Glutamatergic neuron (in vitro differentiated cells): Measurements from ENCODE around the gene ZFYVE28. TPM values are rescaled to one million over a fixed set of nuclear protein-coding genes. Genes with fewer than 3 reads are reported as not detected.
A peak's percentile ranks its signal among the peaks of the same experiment; 100 is the strongest.

Source experiments
- DNase-seq: peaks from one replicate; pipeline ENCODE4 v3.0.0; 2022
- H3K27ac Mint-ChIP-seq: one replicate; pipeline ENCODE4 v1.8.0; 2020; ENCODE audit warnings: mild to moderate bottlenecking, mixed read lengths, inconsistent platforms; ENCODE audit not compliant: unreplicated experiment
- H3K27me3 Mint-ChIP-seq: one replicate; pipeline ENCODE4 v1.8.0; 2020; ENCODE audit warnings: mild to moderate bottlenecking, moderate library complexity, mixed read lengths, inconsistent platforms; ENCODE audit not compliant: unreplicated experiment
- H3K36me3 Mint-ChIP-seq: one replicate; pipeline ENCODE4 v1.8.0; 2020; ENCODE audit warnings: mild to moderate bottlenecking, mixed read lengths, inconsistent platforms; ENCODE audit not compliant: unreplicated experiment
- H3K4me1 Mint-ChIP-seq: one replicate; pipeline ENCODE4 v1.8.0; 2020; ENCODE audit warnings: mild to moderate bottlenecking, low read depth, mixed read lengths, inconsistent platforms; ENCODE audit not compliant: unreplicated experiment
- H3K4me3 Mint-ChIP-seq: one replicate; pipeline ENCODE4 v1.8.0; 2020; ENCODE audit warnings: mild to moderate bottlenecking, mixed read lengths, inconsistent platforms; ENCODE audit not compliant: unreplicated experiment
- H3K9me3 Mint-ChIP-seq: one replicate; pipeline ENCODE4 v1.8.0; 2020; ENCODE audit warnings: mild to moderate bottlenecking, moderate library complexity, mixed read lengths, inconsistent platforms; ENCODE audit not compliant: unreplicated experiment
- total RNA-seq: library from RNA; stranded (reverse); fragmentation: NEBNext Ultra II Directional; extraction: Animal tissue kit (Norgen Biotek cat#: 25700); gene quantifications from one replicate; pipeline ENCODE4 v1.2.1, GENCODE V29; 2021; ENCODE audit not compliant: unreplicated experiment
- TF ChIP-seq, protein P1 (sequence below): fragments of 200-600 bp; sonication (generic); IDR thresholded peaks from one replicate; pipeline ENCODE4 v1.5.0; 2021; ENCODE audit not compliant: partially characterized antibody, unreplicated experiment

The ZFYVE28 gene
- total RNA-seq, 1 donor from 2014 or later: 4.8 TPM

DNA sequence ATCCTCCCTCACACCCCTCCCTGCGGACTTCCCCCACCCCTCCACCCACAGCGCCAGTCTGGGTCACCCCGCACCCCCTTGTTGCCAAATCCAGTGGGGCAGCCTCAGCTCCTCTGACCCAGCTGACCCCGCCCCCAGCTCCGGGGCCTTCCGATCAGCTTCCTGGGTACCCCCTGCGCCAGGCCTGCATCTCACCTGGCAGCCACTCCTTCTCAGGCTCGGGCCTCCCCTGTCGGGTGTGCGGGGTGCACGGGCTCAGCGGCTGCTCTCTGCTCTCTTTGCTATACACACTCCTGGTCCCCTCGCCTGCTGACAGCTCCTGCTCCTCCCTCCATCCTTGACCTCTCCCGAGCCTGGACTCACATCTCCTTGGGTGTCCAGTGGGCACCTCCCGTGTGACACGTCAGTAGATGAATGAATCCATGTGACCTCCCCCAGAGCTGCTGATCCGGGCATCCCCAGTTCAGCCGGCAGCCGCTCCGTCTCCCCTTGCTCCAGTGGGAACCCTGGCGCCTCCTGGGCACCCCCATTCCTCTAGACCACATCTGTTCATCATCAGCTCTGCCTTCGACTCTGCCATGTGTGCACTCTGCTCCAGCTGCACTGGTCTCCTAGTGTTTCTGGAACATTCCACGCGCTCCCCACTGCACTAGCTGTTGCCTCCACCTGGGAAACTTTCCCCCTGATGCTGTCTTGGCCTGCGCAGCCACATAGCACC, 10.2 kb upstream of the ZFYVE28 start:
- Mint-ChIP-seq H3K4me1 (peaks cover under 1% of the 10 kb centered on the region), H3K36me3 (peaks cover 5% of the 10 kb centered on the region), H3K4me3 (no peak overlapping the region), H3K27me3 (peaks cover 9% of the 10 kb centered on the region), H3K27ac (no peak overlapping the region), H3K9me3 (peaks cover 4% of the 10 kb centered on the region)
- DNase-seq: peak; percentile 18
- TF ChIP-seq, protein P1, sequence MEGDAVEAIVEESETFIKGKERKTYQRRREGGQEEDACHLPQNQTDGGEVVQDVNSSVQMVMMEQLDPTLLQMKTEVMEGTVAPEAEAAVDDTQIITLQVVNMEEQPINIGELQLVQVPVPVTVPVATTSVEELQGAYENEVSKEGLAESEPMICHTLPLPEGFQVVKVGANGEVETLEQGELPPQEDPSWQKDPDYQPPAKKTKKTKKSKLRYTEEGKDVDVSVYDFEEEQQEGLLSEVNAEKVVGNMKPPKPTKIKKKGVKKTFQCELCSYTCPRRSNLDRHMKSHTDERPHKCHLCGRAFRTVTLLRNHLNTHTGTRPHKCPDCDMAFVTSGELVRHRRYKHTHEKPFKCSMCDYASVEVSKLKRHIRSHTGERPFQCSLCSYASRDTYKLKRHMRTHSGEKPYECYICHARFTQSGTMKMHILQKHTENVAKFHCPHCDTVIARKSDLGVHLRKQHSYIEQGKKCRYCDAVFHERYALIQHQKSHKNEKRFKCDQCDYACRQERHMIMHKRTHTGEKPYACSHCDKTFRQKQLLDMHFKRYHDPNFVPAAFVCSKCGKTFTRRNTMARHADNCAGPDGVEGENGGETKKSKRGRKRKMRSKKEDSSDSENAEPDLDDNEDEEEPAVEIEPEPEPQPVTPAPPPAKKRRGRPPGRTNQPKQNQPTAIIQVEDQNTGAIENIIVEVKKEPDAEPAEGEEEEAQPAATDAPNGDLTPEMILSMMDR: no peak

DNA sequence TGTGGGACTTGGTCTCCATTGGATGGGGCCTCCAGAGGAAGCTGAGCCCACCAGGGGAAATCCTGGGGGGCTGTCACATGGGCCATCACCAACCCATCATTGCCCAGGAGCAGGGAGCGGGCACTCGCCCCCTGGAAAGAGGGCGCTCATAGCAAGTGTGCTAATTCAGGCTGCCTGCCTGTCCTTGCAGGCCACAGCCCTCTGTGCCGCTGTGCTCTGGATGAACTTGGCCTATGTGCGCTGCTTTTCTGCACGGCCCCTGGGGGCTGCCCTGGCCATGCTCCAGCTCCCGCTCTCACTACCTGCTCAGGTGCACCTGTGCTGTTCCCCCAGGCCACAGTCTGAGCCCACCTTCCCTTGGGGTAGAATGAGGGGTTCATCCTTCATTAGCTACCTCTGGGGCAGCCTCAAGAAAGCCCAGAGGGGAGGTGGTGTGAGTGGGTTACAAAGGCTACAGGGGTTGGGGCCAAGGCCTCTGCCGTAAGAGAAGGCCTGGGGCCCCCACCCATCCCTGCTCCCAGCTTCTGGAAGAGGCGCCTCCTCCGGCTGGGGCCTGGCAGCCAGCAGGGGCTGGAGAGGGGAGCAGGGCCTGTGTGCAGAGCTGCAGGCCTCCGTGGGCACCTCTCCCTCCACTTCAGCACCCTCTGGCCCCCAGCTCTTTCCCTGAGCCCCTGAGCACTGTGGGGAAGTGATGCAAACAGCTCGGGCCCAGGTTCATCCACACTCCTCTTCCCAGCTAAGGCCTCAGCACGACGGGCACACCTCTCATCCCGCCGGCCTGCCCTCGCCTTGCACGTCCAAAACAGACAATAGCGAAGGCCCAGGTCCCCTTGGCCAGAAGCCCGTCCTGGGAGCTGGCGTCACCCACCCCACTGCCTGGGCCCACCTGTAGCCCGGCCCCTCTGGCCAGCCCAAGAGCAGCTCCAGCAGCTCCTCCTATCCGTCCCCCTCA, 9.2 kb upstream of the ZFYVE28 start:
- no peaks in the 10 kb centered on the region for H3K4me1 Mint-ChIP-seq
- peaks cover 5% of the 10 kb centered on the region for H3K36me3 Mint-ChIP-seq
- peak; percentile 9 for DNase-seq
- H3K27me3 Mint-ChIP-seq: peaks cover 9% of the 10 kb centered on the region
- peaks cover 4% of the 10 kb centered on the region for H3K9me3 Mint-ChIP-seq
- H3K27ac Mint-ChIP-seq: no peak overlapping the region
- H3K4me3 Mint-ChIP-seq: no peak overlapping the region
- TF ChIP-seq, protein P1: no peak

DNA sequence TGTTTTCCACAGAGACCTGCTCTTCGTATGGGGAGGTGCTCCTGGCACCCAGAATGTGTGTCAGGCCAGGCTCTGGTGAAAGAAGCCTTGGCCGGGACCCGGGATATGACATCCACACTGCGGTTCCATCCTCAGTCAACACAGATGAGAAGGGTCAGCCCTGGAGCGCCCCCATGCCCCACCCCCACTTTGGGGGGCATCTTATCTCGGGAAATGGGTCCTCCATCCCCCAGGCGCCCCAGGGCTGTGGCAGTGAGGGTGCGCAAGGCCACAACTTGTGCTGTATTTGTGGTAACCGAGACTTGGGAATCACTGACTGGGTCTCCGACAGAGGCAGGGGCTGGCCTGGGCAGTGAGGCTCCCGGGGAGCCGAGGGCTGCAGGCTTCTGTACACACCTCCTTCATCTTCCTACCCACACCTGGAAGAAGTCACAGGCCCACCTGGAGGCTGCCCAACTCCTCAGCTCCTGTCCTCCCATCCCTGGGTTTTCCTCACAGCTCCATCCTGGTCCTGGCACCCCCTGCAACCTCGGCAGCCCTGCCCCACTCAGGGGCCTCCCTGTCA, 8.3 kb upstream of the ZFYVE28 start:
- TF ChIP-seq, protein P1: no peak
- Mint-ChIP-seq H3K27me3 (peaks cover 10% of the 10 kb centered on the region), H3K27ac (no peak overlapping the region), H3K4me1 (no peaks in the 10 kb centered on the region), H3K4me3 (no peak overlapping the region), H3K36me3 (peaks cover 5% of the 10 kb centered on the region), H3K9me3 (peaks cover 4% of the 10 kb centered on the region)
- peak; percentile 10 for DNase-seq

DNA sequence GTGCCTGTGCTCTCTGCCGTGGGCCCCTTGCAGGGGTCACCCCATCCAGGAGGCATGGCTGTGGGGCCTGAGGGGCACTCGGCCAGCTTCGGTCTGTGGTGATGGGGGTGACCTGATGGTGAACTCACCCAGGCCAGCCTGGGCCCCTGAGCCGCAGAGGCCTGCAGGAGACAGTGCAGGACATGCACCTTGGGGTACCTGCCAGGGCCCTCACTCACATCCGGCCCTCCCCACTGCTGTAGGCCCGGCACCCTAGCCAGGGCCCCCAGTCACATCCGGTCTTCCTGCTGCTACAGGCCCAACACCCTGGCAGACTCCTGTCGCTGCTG, 7.6 kb upstream of the ZFYVE28 start:
- Mint-ChIP-seq H3K36me3 (peaks cover 5% of the 10 kb centered on the region), H3K9me3 (peaks cover 4% of the 10 kb centered on the region), H3K4me1 (no peaks in the 10 kb centered on the region), H3K27ac (no peak overlapping the region), H3K27me3 (peaks cover 13% of the 10 kb centered on the region), H3K4me3 (no peak overlapping the region)
- TF ChIP-seq, protein P1: no peak
- DNase-seq: peak; percentile 11
